ENCODE results near the gene DUSP2.

DNA sequence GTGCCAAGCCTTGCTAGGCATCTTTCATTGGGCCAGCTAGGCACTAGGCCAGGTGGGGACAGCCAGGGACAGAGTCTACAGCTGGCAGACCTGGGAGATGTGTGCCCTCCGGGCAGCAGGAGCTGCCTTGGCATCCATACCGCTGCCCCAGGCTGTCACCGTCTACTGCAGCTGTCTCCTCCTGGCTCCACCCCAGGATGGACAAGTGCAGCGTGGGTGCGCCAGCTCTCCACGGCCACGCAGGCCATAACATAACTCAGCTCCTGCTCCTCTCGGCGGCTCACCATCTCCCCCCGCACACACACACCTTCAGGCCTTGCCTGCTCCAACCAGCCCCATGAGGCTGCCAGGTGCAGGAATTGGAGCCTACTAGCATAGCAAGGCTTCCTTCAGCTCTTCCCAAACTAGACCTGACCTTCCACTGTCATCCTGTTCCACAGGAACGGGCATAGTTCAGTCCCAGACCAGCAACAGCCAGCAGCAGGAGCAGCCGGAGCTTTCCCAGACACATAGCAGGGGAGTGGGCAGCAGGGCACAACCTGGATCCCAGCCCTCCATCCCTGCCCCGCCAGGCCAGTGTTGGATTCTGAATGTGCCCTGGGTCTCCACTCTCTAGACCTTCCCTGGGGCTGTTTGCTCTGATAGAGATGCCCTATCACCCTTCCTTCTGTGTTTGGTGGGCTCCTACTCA is 26.4 kb downstream of the DUSP2 start:
- TF ChIP-seq, protein P1, sequence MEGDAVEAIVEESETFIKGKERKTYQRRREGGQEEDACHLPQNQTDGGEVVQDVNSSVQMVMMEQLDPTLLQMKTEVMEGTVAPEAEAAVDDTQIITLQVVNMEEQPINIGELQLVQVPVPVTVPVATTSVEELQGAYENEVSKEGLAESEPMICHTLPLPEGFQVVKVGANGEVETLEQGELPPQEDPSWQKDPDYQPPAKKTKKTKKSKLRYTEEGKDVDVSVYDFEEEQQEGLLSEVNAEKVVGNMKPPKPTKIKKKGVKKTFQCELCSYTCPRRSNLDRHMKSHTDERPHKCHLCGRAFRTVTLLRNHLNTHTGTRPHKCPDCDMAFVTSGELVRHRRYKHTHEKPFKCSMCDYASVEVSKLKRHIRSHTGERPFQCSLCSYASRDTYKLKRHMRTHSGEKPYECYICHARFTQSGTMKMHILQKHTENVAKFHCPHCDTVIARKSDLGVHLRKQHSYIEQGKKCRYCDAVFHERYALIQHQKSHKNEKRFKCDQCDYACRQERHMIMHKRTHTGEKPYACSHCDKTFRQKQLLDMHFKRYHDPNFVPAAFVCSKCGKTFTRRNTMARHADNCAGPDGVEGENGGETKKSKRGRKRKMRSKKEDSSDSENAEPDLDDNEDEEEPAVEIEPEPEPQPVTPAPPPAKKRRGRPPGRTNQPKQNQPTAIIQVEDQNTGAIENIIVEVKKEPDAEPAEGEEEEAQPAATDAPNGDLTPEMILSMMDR (IDR thresholded peaks at IDR 0.05): no peak
- TF ChIP-seq EZH2 (IDR thresholded peaks at IDR 0.05; ENCODE audit: borderline replicate concordance, insufficient read depth, low read depth, low read length, poor library complexity, severe bottlenecking): no peak

Measured in B cell (primary cell).